K562 (cell line): Measurements from ENCODE around the gene LMTK2. TPM values are rescaled to one million over a fixed set of nuclear protein-coding genes. Genes with fewer than 3 reads are reported as not detected.

Source experiments
- CREB1 ChIP-seq, 2 experiments: sonication (generic) in 1 of 2; formaldehyde crosslinking in 1 of 2; IDR thresholded peaks; 2 replicates each; pipeline versions ENCODE4 v1.6.1 to v1.8.0; 2012 to 2022; ENCODE audit warnings: inconsistent platforms in 1 of 2, mild to moderate bottlenecking in 1 of 2, missing genetic modification reagents in 1 of 2, moderate library complexity in 1 of 2
- CTCFL ChIP-seq: IDR thresholded peaks from 2 replicates; pipeline ENCODE4 v1.6.1; 2011; ENCODE audit warnings: borderline replicate concordance, low read depth, mild to moderate bottlenecking, moderate library complexity, low read length; ENCODE audit not compliant: insufficient read depth, poor library complexity, severe bottlenecking
- ELF1 ChIP-seq: fragments of 200-800 bp; sonication (Bioruptor generic); IDR thresholded peaks from 2 replicates; pipeline ENCODE4 v1.6.1; 2016; ENCODE audit warnings: missing genetic modification characterization, missing compliant biosample characterization
- GABPB1 ChIP-seq: sonication (generic); formaldehyde crosslinking; IDR thresholded peaks from 2 replicates; pipeline ENCODE4 v1.8.0; 2022; ENCODE audit warnings: mild to moderate bottlenecking, missing genetic modification reagents
- HDAC3 ChIP-seq: fragments of 450-650 bp; IDR thresholded peaks from 2 replicates; pipeline ENCODE4 v1.6.1; 2018; ENCODE audit warnings: borderline replicate concordance, mild to moderate bottlenecking, moderate library complexity; ENCODE audit not compliant: partially characterized antibody
- HIVEP1 ChIP-seq: fragments of 250-450 bp; sonication (Bioruptor Pico); IDR thresholded peaks from 2 replicates; pipeline ENCODE4 v1.4.0; 2020; ENCODE audit warnings: mild to moderate bottlenecking
- HSF4 ChIP-seq: fragments of 250-450 bp; sonication (Bioruptor Pico); IDR thresholded peaks from 2 replicates; pipeline ENCODE4 v2.1.2; 2022; ENCODE audit warnings: mild to moderate bottlenecking, moderate library complexity, borderline replicate concordance
- NFIX ChIP-seq: fragments of 250-450 bp; sonication (Bioruptor Pico); IDR thresholded peaks from 2 replicates; pipeline ENCODE4 v1.4.0; 2020; ENCODE audit warnings: low read depth, mild to moderate bottlenecking, moderate library complexity
- PHF8 ChIP-seq: fragments of 200-600 bp; sonication (generic); IDR thresholded peaks from 2 replicates; pipeline ENCODE4 v1.6.1; 2012; ENCODE audit warnings: mixed run types, mild to moderate bottlenecking, inconsistent platforms, low read length, moderate library complexity, borderline replicate concordance
- PPARD ChIP-seq: fragments of 250-450 bp; sonication (Bioruptor Pico); IDR thresholded peaks from 2 replicates; pipeline ENCODE4 v1.8.0; 2022; ENCODE audit warnings: inconsistent platforms, mild to moderate bottlenecking, moderate library complexity
- PRPF4 ChIP-seq: fragments of 200-400 bp; formaldehyde crosslinking; IDR thresholded peaks from one replicate; pipeline ENCODE4 v1.6.1; 2017; ENCODE audit warnings: low read length, low read depth, mild to moderate bottlenecking; ENCODE audit not compliant: insufficient read depth, poor library complexity, severe bottlenecking
- RNF219 ChIP-seq: fragments of 250-450 bp; sonication (Bioruptor Pico); IDR thresholded peaks from 2 replicates; pipeline ENCODE4 v1.5.0; 2022; ENCODE audit warnings: mild to moderate bottlenecking
- RUNX1 ChIP-seq: sonication (generic); IDR thresholded peaks from 2 replicates; pipeline ENCODE4 v1.6.1; 2016; ENCODE audit warnings: antibody characterized with exemption, low read depth
- SMAD2 ChIP-seq: fragments of 150-350 bp; IDR thresholded peaks from 2 replicates; pipeline ENCODE4 v1.6.1; 2014; ENCODE audit warnings: low read depth, mild to moderate bottlenecking, low read length
- SMARCB1 ChIP-seq: IDR thresholded peaks from 2 replicates; pipeline ENCODE4 v1.6.1; 2011; ENCODE audit warnings: improper control_type of control experiment, low read depth; ENCODE audit not compliant: insufficient read length
- TAF7 ChIP-seq: fragments of 450-650 bp; IDR thresholded peaks from 2 replicates; pipeline ENCODE4 v1.6.1; 2016; ENCODE audit warnings: missing genetic modification characterization, missing compliant biosample characterization
- TAL1 ChIP-seq: fragments of 450-650 bp; IDR thresholded peaks from 2 replicates; pipeline ENCODE4 v1.6.1; 2016; ENCODE audit warnings: mild to moderate bottlenecking
- XRCC5 ChIP-seq: fragments of 200-400 bp; formaldehyde crosslinking; IDR thresholded peaks from 2 replicates; pipeline ENCODE4 v1.6.1; 2017; ENCODE audit warnings: low read depth, mild to moderate bottlenecking, low read length
- ZBTB17 ChIP-seq: fragments of 450-650 bp; formaldehyde crosslinking; IDR thresholded peaks from 2 replicates; pipeline ENCODE4 v1.4.0; 2020; ENCODE audit warnings: mild to moderate bottlenecking
- ZNF24 ChIP-seq: fragments of 450-650 bp; IDR thresholded peaks from 2 replicates; pipeline ENCODE4 v1.6.1; 2016
- ZNF263 ChIP-seq: sonication (generic); formaldehyde crosslinking; IDR thresholded peaks from 2 replicates; pipeline ENCODE4 v1.8.0; 2022; ENCODE audit warnings: mild to moderate bottlenecking, missing genetic modification reagents, borderline replicate concordance
- polyA plus RNA-seq, 8 experiments: library from polyadenylated mRNA; depleted of rRNA in 4 of 8; stranded (reverse) in 5 of 8; unstranded in 3 of 8; fragments of >200 nt; fragmentation: Nextera tagmentation in 2 of 8; fragmentation: Illumina TruSeq in 1 of 8; extraction: Ambion mirVana in 2 of 8; extraction: Trizol in 1 of 8; gene quantifications; 2 replicates each; pipeline versions ENCODE4 v1.2.1 to v1.2.3, GENCODE V29; 2011 to 2014; ENCODE audit warnings: inconsistent platforms in 1 of 8, missing spikeins in 1 of 8
- total RNA-seq, 7 experiments: library from RNA; depleted of rRNA in 6 of 7; stranded (reverse); fragments of >200 nt in 6 of 7; fragmentation: Illumina TruSeq in 2 of 7; extraction: Trizol in 2 of 7; gene quantifications; 2 replicates each; pipeline versions ENCODE4 v1.2.1 to v1.2.3, GENCODE V29; 2011 to 2021; ENCODE audit warnings: low replicate concordance in 1 of 7
- TF ChIP-seq, protein P1 (sequence below), 2 experiments: IDR thresholded peaks; 2 replicates each; pipeline ENCODE4 v1.6.1; 2012; ENCODE audit warnings: improper control_type of control experiment in 2 of 2, low read depth in 2 of 2, low read length in 2 of 2, borderline replicate concordance in 1 of 2

LMTK2 gene
- total and polyA plus RNA-seq, 9 of the 15 experiments (the other 6 are each of a cell fraction or from before 2014, with no cell fraction given), result 0.78 to 16.4 (median 6.3) TPM

GRCh38 chr7:98106647-98107312 lies at the start of gene LMTK2 (continued):
- no peak for TF ChIP-seq RNF219
- TF ChIP-seq HDAC3, result no peak
- no peak for TF ChIP-seq SMAD2
- peak; percentile 91 for TF ChIP-seq CTCFL
- peak; percentile 99 for TF ChIP-seq PHF8
- no peak for TF ChIP-seq SMARCB1
- peak; percentile 98 for TF ChIP-seq XRCC5
- peak; percentile 98 for TF ChIP-seq CREB1 (IDR thresholded peaks at IDR 0.05)
- peak; percentile 98 for TF ChIP-seq CREB1 (CRISPR knock-in tag; IDR thresholded peaks at IDR 0.05)
- 0 out of 2 replicates have a peak, but pooled peaks have one; percentile 34 for TF ChIP-seq HSF4
- no peak for TF ChIP-seq PRPF4
- TF ChIP-seq GABPB1 (CRISPR knock-in tag), result peak; percentile 70; the same call in 1 of the 2 replicates
- no peak for TF ChIP-seq NFIX (CRISPR knock-in tag)
- TF ChIP-seq TAF7 (tag), result peak; percentile 81
- no peak; the same call in 1 of the 2 replicates for TF ChIP-seq ZNF263 (CRISPR knock-in tag)
- no peak for TF ChIP-seq HIVEP1 (CRISPR knock-in tag)
- no peak for TF ChIP-seq TAL1
- TF ChIP-seq ZBTB17, result 0 out of 2 replicates have a peak, but pooled peaks have one; percentile 41
- no peak for TF ChIP-seq RUNX1
- TF ChIP-seq ZNF24, result 0 out of 2 replicates have a peak, but pooled peaks have one; percentile 16
- no peak for TF ChIP-seq PPARD
- TF ChIP-seq, protein P1, sequence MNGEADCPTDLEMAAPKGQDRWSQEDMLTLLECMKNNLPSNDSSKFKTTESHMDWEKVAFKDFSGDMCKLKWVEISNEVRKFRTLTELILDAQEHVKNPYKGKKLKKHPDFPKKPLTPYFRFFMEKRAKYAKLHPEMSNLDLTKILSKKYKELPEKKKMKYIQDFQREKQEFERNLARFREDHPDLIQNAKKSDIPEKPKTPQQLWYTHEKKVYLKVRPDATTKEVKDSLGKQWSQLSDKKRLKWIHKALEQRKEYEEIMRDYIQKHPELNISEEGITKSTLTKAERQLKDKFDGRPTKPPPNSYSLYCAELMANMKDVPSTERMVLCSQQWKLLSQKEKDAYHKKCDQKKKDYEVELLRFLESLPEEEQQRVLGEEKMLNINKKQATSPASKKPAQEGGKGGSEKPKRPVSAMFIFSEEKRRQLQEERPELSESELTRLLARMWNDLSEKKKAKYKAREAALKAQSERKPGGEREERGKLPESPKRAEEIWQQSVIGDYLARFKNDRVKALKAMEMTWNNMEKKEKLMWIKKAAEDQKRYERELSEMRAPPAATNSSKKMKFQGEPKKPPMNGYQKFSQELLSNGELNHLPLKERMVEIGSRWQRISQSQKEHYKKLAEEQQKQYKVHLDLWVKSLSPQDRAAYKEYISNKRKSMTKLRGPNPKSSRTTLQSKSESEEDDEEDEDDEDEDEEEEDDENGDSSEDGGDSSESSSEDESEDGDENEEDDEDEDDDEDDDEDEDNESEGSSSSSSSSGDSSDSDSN (IDR thresholded peaks at IDR 0.05; ENCODE audit: borderline replicate concordance in 1 of 2, low read depth in 2 of 2, low read length in 2 of 2), result no peak
- peak; percentile 50 for TF ChIP-seq ELF1 (tag)
